Right lobe of liver (tissue), 4 donors: ENCODE measurements around the gene NTN1.

Source experiments
- POLR2A ChIP-seq: fragments of 450-650 bp; IDR thresholded peaks from one replicate; pipeline ENCODE4 v1.6.1; 2017; ENCODE audit warnings: antibody characterized with exemption, mild to moderate bottlenecking
- TF ChIP-seq, protein P1 (sequence below), 4 donors: fragments of 200-600 bp in 3 of 4; fragments of 450-650 bp in 1 of 4; IDR thresholded peaks; one replicate each; pipeline versions ENCODE4 v1.5.1 to v1.8.0; 2016 to 2022; ENCODE audit warnings: antibody characterized with exemption in 4 of 4, mild to moderate bottlenecking in 2 of 4
- donor health status: DM: no; HTN: no; CAD: no.
- donor health status: DM: no; HTN: no; CAD: no.
- donor health status: DM: no; HTN: yes; CAD: no.

DNA sequence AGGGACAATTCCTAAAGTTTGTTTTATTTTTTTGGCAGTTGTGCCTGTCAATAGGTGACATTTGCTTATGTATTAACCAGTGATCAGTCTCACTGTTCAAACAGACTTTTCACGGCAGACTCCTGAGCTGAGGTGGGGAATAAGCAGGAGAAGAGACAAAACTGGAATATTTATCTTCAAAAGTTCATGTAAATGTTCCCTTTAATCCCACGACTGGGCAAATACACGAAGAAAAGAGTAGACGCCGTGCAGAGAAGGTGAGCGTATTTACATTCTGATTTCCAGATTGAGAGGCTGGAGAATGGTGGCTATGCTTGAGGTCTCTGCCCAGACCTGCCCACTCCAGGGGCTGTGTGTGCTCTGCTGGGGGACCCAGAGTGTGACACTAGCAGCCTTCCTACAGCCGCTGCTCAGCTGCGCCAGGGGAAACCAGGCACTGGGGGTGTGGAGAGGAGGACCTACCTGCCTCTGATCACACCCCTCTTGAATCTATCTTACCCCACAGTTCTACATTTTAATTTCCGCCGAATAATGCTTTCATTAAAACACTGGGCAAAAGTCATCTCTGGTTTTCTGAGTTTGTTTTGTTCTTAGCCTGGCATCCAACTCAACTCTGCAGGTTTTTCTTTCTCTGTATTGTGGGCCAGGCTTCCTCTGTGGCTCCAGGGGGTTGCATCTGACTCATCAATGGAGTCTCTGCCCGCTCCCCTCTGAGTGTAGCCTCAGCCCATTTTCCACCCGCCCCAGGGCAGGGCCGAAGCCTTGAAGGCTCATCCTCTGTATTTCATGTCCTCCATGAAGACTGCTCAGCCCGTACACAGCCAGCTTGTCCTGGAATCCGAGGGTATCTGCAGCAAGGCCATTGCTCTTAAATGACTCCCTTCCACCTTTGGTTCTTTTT lies 237.1 kb downstream of the NTN1 start:
- TF ChIP-seq, protein P1, sequence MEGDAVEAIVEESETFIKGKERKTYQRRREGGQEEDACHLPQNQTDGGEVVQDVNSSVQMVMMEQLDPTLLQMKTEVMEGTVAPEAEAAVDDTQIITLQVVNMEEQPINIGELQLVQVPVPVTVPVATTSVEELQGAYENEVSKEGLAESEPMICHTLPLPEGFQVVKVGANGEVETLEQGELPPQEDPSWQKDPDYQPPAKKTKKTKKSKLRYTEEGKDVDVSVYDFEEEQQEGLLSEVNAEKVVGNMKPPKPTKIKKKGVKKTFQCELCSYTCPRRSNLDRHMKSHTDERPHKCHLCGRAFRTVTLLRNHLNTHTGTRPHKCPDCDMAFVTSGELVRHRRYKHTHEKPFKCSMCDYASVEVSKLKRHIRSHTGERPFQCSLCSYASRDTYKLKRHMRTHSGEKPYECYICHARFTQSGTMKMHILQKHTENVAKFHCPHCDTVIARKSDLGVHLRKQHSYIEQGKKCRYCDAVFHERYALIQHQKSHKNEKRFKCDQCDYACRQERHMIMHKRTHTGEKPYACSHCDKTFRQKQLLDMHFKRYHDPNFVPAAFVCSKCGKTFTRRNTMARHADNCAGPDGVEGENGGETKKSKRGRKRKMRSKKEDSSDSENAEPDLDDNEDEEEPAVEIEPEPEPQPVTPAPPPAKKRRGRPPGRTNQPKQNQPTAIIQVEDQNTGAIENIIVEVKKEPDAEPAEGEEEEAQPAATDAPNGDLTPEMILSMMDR (IDR thresholded peaks at IDR 0.05): no peak
- no peak for TF ChIP-seq POLR2A
